NCI-H2227 (cell line): Measurements from ENCODE around the gene LOC101059915.
"Not testable (repeated sequence)": the region's sequence is repeated elsewhere in the genome, so short reads cannot be mapped to it uniquely, and the experiment has no call there.

ENCODE experiments used
- DNase-seq: peaks from one replicate; lab custom pipeline; 2025; ENCODE audit not compliant: unreplicated experiment; lab: John Stamatoyannopoulos, UW

Gene LOC101059915

GRCh38 chrX:71638409-71638808 lies 28.9 kb upstream of the LOC101059915 start:
- no peak for DNase-seq

DNA sequence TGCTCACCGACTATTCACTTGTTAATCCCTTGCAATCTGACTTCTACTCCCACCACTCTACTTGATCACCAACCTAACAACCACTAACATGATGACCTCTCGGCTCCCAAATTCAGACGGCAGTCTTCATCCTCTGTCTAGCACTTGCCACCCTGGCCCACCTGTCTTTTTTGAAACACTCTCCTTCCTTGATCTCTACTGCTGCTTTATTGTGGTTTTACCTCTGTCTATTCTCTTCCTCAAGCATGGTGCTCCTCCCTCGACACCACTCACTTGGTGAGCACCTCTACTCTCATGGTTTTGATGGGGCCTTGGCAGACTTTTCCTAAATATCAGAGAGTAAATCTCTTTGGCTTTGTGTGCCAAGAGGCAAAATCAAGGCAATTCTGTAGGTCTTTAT lies 27.3 kb upstream of the LOC101059915 start:
- DNase-seq, result no peak

DNA sequence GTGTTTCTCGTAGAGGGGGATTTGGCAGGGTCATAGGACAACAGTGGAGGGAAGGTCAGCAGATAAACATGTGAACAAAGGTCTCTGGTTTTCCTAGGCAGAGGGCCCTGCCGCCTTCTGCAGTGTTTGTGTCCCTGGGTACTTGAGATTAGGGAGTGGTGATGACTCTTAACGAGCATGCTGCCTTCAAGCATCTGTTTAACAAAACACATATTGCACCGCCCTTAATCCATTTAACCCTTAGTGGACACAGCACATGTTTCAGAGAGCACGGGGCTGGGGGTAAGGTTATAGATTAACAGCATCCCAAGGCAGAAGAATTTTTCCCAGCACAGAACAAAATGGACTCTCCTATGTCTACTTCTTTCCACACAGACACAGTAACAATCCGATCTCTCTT lies 22.9 kb upstream of the LOC101059915 start:
- DNase-seq, result not testable (repeated sequence)

GRCh38 chrX:71650333-71650969 lies 16.9 kb upstream of the LOC101059915 start:
- no peak for DNase-seq

DNA sequence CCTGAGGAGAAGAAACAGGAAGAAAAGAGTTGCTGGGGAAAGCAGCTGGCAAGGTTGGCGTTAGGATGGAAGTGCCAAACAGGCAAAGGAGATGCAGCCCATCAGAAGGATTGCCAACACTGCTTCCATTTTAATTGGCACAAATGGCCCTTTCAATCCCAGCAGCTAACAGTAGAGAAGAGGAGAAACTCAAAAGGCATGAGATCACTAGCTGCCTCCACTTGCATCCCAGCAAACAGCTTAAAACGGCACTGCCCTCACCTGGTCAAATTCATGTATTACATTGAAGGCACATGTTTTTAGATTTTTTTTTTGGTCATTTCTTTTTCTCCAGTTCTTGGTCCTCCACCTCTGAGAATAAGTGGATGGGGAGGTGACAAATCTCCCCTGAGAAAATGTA lies 14.9 kb upstream of the LOC101059915 start:
- peak; percentile 71 for DNase-seq

GRCh38 chrX:71653344-71653743 lies 14.0 kb upstream of the LOC101059915 start:
- DNase-seq, result no peak

DNA sequence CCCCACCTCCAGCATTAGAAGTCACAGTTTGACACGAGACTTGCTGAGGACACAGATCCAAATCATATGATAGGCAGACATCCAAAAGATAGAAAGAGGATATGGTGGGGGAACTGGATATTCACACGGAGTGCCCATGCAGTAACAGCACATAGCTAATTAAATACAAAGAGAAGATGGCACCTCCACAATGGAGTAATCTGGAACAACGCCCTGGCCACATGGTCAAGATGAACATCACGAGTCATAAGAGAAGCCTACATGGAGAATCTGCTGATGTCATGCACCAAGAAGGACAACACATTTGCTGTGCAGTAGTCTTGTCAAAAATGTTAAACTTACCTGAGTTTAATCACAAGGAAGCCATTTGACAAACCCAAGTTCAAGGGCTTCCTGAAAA lies 10.1 kb upstream of the LOC101059915 start:
- no peak for DNase-seq

- no peak for DNase-seq
Measured at GRCh38 chrX:71659342-71659741, 8.0 kb upstream of the LOC101059915 start.

GRCh38 chrX:71659959-71660358 lies 7.4 kb upstream of the LOC101059915 start:
- DNase-seq, result no peak

GRCh38 chrX:71660562-71661416 lies 6.6 kb upstream of the LOC101059915 start:
- DNase-seq, result no peak

- no peak for DNase-seq
Measured at GRCh38 chrX:71661919-71662318, 5.4 kb upstream of the LOC101059915 start.

DNA sequence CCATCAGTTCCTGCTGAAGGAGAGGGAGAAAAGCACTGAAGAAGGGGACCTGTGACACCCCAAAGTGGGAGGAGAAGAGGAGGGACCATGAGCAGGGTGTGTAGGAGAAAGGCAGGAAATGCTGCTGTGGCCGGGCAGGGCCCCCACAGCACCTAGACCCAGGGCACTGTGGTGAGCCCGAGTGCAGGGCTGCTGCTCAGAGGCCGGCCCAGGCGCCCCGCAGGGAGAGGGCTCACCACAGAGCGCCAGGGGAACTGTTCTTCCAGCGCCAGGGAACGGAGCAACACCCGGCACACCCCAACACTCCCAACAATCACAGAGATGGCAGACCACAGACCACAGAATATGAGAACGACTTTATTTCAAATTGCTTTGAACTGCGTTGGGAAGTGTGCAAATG lies 4.7 kb upstream of the LOC101059915 start:
- DNase-seq, result not testable (repeated sequence)

DNA sequence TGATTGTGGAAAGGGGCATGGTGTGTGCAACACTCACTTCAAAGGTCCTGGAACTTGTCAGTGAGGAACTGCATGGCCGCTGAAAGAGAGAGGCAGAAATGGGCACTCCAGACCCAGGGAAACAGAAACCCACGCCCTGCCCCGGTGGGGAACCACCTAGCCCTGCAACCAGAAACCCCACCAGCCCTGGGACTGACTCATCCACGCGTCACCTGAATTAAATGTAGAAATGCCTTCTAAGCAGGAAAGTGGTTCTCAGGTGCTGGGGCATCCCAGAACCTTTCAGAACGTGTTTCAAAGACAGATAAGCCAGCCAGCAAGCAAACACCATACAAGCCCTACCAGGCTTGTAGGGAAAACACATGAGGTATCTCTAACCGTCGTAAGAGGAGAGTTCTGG lies 4.1 kb upstream of the LOC101059915 start:
- not testable (repeated sequence) for DNase-seq

DNA sequence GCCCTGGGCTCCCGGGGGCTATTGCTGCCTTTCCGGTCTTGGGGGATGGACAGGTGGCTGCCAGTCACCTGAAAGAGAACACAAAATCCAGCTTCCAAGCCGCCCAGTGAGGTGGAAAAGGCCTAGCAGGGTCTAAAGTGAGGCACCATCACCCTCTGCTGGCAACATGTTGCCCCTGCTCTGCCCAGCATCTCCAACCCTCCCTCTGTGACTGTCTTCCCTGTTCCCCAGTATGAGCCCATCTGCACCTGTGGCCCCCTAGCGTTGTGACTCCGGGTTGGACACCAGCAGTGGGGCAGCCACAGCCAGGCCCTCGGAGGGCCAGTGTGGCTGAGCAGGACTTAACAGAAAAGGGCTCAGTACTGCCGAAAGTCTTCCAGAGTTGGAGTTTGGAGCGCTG lies 3.1 kb upstream of the LOC101059915 start:
- peak; percentile 11 for DNase-seq

GRCh38 chrX:71664889-71665491 lies 2.4 kb upstream of the LOC101059915 start:
- no peak for DNase-seq

DNA sequence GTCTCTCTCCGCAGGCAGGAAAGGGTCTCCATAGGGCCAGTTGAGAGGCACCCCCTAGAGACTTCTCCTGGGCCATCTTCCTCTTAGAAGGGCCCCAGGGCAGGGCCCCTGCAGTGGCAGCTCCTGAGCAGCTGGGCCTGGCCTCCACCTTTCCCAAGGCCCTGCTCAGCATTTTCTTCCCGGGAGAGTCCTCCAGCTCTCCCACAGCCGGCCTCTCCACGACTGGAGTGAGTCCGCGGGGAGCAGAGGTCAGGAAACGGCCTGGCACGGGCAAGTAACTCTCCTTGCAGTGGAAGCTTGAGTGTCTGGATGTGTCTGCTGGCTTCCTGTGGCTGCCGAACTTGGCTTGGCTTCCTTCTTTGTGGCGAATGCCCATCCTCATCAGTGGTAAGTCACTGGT lies 1.6 kb upstream of the LOC101059915 start:
- DNase-seq, result no peak

GRCh38 chrX:71666240-71667223 lies 814 bp upstream of the LOC101059915 start:
- DNase-seq, result no peak

DNA sequence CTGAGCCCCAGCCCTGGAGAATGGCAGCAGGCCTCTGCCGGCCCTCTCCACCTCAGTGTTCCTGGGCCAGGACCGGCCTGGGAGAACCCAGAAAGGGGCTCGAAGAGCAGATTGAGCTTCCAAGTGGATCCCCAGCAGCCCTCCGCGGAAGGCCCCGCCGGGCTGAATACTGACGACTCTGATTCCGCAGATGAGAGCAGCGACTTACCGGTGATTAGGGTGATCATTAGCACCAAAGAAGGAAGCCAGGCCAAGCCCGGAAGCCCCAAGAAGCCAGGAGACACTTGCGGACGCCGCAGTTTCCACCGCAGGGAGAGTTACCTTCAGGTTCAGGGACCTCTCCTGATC lies 876 bp downstream of the LOC101059915 start:
- no peak for DNase-seq

DNA sequence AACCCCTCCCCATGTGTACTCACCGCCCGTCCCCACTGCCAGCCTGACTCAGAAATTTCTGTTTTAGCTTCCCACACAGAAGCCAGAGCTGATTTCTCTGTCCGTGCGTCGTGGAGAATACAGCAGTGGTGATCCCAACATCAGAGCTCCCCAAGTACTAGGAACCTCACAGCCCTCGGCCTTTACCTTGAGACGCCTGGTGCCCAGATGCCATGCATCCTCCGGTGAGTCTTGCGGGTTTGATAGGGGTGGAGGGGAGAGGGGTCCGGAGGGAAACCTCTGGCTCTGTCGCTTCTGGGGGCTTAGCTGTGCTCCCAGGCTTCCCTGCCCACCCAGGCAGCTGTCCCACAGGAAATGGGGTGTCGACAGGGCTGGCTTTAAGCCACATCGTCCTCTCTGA lies 2.1 kb downstream of the LOC101059915 start:
- no peak for DNase-seq

GRCh38 chrX:71669947-71670346 lies 2.6 kb downstream of the LOC101059915 start:
- DNase-seq, result not testable (repeated sequence)
